Calu3 (cell line): Measurements from ENCODE around the gene UBR3. TPM values are rescaled to one million over a fixed set of nuclear protein-coding genes. Genes with fewer than 3 reads are reported as not detected.
A peak's percentile ranks its signal among the peaks of the same experiment; 100 is the strongest.
"Not testable (repeated sequence)": the region's sequence is repeated elsewhere in the genome, so short reads cannot be mapped to it uniquely, and the experiment has no call there.

ENCODE experiments used
- BruUV-seq: library from RNA; stranded (reverse); fragments of 400-500 nt; replicated peaks from 2 replicates; lab custom pipeline; 2021; lab: Mats Ljungman, UMichigan
- CTCF ChIA-PET: fragments of 300-600 bp; sonication (Branson Sonifier 250); formaldehyde crosslinking; loops from one replicate; lab custom pipeline; 2022; ENCODE audit warnings: antibody characterized with exemption; lab: Charles Lee
- DNase-seq: peaks from one replicate; pipeline ENCODE4 v3.0.0; 2022
- H3K27ac Mint-ChIP-seq: one replicate; pipeline ENCODE4 v1.8.0; 2022; ENCODE audit warnings: mixed read lengths; ENCODE audit not compliant: unreplicated experiment
- H3K27me3 Mint-ChIP-seq: one replicate; pipeline ENCODE4 v1.8.0; 2022; ENCODE audit warnings: mixed read lengths; ENCODE audit not compliant: unreplicated experiment
- H3K36me3 Mint-ChIP-seq: one replicate; pipeline ENCODE4 v1.8.0; 2022; ENCODE audit warnings: mild to moderate bottlenecking, moderate library complexity, mixed read lengths; ENCODE audit not compliant: insufficient read depth, unreplicated experiment
- H3K4me1 Mint-ChIP-seq: one replicate; pipeline ENCODE4 v1.8.0; 2022; ENCODE audit warnings: mild to moderate bottlenecking, low read depth, mixed read lengths; ENCODE audit not compliant: unreplicated experiment
- H3K4me3 Mint-ChIP-seq: one replicate; pipeline ENCODE4 v1.8.0; 2022; ENCODE audit warnings: mild to moderate bottlenecking, low read depth, moderate library complexity, mixed read lengths; ENCODE audit not compliant: unreplicated experiment
- H3K9me3 Mint-ChIP-seq: one replicate; pipeline ENCODE4 v1.8.0; 2022; ENCODE audit warnings: low read depth, mixed read lengths; ENCODE audit not compliant: unreplicated experiment
- intact Hi-C: fragments of 100-400 bp; cut with micrococcal nuclease; formaldehyde crosslinking; loops from one replicate; pipeline ENCODE4 v1.10.0; 2022; ENCODE audit not compliant: unreplicated experiment
- total RNA-seq: library from RNA; stranded (reverse); gene quantifications from 2 replicates; pipeline ENCODE4 v1.2.3, GENCODE V29; 2022
- TF ChIP-seq, protein P1 (sequence below): fragments of 200-600 bp; IDR thresholded peaks from one replicate; pipeline ENCODE4 v1.8.0; 2022; ENCODE audit warnings: antibody characterized with exemption; ENCODE audit not compliant: unreplicated experiment

UBR3 gene
- total RNA-seq, 1 experiment from 2014 or later: 33.1 TPM

DNA sequence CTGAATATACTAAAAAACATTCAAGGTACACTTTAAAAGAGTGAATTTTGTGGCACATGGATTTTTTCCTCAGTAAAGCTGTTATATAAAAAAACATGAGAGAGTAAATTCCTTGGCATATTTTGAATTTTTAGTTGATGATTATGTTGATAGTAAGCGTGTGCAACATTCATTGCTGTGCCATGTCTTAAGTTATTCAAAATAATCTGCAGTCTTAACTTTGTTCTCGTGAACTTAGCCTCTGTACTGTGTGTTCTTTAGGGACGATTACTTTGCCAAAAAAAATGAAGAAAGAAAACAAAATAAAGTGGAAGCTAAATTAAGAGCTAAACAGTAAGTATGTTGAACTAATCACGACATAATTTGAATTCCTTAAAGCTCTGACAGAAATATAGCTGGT is 19.0 kb upstream of the UBR3 start:
- Mint-ChIP-seq H3K4me3 (no peak overlapping the region), H3K9me3 (no peaks in the 10 kb centered on the region), H3K27me3 (no peaks in the 10 kb centered on the region), H3K4me1 (no peaks in the 10 kb centered on the region), H3K36me3 (peaks cover 59% of the 10 kb centered on the region), H3K27ac (peak overlapping the region; percentile 66)
- CTCF ChIA-PET: no interaction called here
- TF ChIP-seq, protein P1, sequence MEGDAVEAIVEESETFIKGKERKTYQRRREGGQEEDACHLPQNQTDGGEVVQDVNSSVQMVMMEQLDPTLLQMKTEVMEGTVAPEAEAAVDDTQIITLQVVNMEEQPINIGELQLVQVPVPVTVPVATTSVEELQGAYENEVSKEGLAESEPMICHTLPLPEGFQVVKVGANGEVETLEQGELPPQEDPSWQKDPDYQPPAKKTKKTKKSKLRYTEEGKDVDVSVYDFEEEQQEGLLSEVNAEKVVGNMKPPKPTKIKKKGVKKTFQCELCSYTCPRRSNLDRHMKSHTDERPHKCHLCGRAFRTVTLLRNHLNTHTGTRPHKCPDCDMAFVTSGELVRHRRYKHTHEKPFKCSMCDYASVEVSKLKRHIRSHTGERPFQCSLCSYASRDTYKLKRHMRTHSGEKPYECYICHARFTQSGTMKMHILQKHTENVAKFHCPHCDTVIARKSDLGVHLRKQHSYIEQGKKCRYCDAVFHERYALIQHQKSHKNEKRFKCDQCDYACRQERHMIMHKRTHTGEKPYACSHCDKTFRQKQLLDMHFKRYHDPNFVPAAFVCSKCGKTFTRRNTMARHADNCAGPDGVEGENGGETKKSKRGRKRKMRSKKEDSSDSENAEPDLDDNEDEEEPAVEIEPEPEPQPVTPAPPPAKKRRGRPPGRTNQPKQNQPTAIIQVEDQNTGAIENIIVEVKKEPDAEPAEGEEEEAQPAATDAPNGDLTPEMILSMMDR: no peak
- BruUV-seq: no TSS peak
- DNase-seq: no peak
- intact Hi-C loops: no loop called here

DNA sequence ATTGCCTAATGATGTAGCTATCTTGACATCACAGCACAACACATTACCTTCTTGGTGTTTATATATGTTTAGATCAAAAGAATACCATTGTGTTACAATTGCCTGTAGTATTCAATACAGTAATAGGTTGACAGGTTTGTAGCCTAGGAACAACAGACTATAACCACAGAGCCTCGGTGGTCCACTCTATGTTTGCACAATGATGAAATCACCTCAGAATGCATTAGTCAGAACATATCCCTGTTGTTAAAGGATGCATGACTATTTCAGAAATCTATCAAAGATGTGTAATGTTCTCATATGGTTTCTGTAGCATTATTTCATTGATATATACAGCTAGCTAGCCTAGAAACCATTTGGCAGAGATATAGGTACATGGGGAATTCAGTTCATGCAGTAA is 11.4 kb upstream of the UBR3 start:
- CTCF ChIA-PET: no interaction called here
- no peak overlapping the region for H3K4me3 Mint-ChIP-seq
- no peaks in the 10 kb centered on the region for H3K27me3 Mint-ChIP-seq
- TF ChIP-seq, protein P1: no peak
- no peaks in the 10 kb centered on the region for H3K9me3 Mint-ChIP-seq
- no TSS peak for BruUV-seq
- no peak for DNase-seq
- intact Hi-C loops: no loop called here
- H3K27ac Mint-ChIP-seq: peak overlapping the region; percentile 15
- H3K4me1 Mint-ChIP-seq: peaks cover 7% of the 10 kb centered on the region
- peaks cover 31% of the 10 kb centered on the region for H3K36me3 Mint-ChIP-seq

DNA sequence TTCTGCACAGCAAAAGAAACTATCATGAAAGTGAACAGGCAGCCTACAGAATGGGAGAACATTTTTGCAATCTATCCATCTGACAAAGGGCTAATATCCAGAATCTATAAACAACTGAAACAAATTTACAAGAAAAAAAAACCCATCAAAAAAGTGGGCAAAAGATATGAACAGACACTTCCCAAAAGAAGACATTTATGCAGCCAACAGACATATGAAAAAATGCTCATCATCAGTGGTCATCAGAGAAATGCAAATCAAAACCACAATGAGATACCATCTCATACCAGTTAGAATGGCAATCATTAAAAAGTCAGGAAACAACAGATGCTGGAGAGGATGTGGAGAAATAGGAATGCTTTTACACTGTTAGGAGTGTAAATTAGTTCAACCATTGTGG is 10.3 kb upstream of the UBR3 start:
- DNase-seq, H3K4me3 Mint-ChIP-seq, intact Hi-C loops, H3K27me3 Mint-ChIP-seq, H3K27ac Mint-ChIP-seq, CTCF ChIA-PET, H3K9me3 Mint-ChIP-seq, BruUV-seq, H3K4me1 Mint-ChIP-seq: not testable (repeated sequence)
- H3K36me3 Mint-ChIP-seq: peaks cover 35% of the 10 kb centered on the region

DNA sequence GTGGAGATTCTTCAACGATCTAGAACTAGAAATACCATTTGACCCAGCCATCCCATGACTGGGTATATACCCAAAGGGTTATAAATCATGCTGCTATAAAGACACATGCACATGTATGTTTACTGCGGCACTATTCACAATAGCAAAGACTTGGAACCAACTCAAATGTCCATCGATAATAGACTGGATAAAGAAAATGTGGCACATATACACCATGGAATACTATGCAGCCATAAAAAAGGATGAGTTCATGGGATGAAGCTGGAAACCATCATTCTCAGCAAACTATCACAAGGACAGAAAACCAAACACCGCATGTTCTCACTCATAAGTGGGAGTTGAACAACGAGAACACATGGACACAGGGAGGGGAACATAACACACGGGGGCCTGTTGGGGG is 9.9 kb upstream of the UBR3 start:
- BruUV-seq, H3K27ac Mint-ChIP-seq: not testable (repeated sequence)

DNA sequence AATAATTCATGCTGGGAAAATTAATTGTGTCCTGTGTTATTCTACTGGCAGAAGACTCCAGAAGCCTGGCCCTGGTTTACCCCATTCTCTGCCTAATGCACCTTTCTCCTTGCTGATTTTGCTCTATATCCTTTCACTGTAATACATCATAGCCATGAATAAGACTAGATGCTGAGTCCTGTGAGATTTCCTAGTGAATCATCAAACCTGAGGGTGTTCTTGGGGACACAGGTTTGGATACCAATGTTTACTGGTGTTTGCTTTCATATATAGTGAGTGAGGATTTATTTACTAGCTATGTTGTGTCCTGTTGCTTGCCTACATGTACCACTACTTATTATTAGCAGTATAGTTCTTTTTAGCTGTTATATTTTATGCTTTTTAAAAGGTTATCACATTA is 9.0 kb upstream of the UBR3 start:
- peaks cover 15% of the 10 kb centered on the region for H3K4me1 Mint-ChIP-seq
- H3K9me3 Mint-ChIP-seq: no peaks in the 10 kb centered on the region
- TF ChIP-seq, protein P1: no peak
- no TSS peak for BruUV-seq
- H3K27ac Mint-ChIP-seq: no peak overlapping the region
- intact Hi-C loops: no loop called here
- H3K27me3 Mint-ChIP-seq: no peaks in the 10 kb centered on the region
- CTCF ChIA-PET: no interaction called here
- no peak for DNase-seq
- H3K4me3 Mint-ChIP-seq: no peak overlapping the region
- H3K36me3 Mint-ChIP-seq: peaks cover 36% of the 10 kb centered on the region

More for the DNA sequence above, 9.9 kb upstream of the UBR3 start:
- DNase-seq, intact Hi-C loops, H3K9me3 Mint-ChIP-seq, H3K27me3 Mint-ChIP-seq, H3K4me3 Mint-ChIP-seq, H3K4me1 Mint-ChIP-seq, CTCF ChIA-PET: not testable (repeated sequence)
- H3K36me3 Mint-ChIP-seq: peaks cover 31% of the 10 kb centered on the region
